Measurements from ENCODE around the gene RPL3.
"Not testable (repeated sequence)": the region's sequence is repeated elsewhere in the genome, so short reads cannot be mapped to it uniquely, and the experiment has no call there.

RPL3 gene

GRCh38 chr22:39362932-39363331 is 43.5 kb upstream of the RPL3 start:
- Histone ChIP-seq H3K4me1 (ENCODE audit: insufficient read depth, insufficient read length) (peaks cover 32% of the 10 kb centered on the region), H3K9ac (ENCODE audit: insufficient read length, low read depth) (no peak overlapping the region), H3K27me3 (ENCODE audit: insufficient read depth, insufficient read length) (no peaks in the 10 kb centered on the region), H3K4me3 (ENCODE audit: insufficient read length, low read depth) (no peak overlapping the region), H3K9me3 (ENCODE audit: insufficient read depth, low read length) (no peaks in the 10 kb centered on the region), H3K36me3 (ENCODE audit: insufficient read depth, insufficient read length, low read length) (peaks cover 6% of the 10 kb centered on the region)
- TF ChIP-seq YY1 (IDR thresholded peaks at IDR 0.05; ENCODE audit: insufficient read depth, insufficient read length) (no peak), ZNF274 (IDR thresholded peaks at IDR 0.05; ENCODE audit: low read depth, low read length) (no peak), SUZ12 (IDR thresholded peaks at IDR 0.05; ENCODE audit: extremely low read depth, insufficient read depth, insufficient read length) (no peak)
- no peak for DNase-seq (ENCODE audit: low read depth, low spot score)

GRCh38 chr22:39362271-39362670 is 42.8 kb upstream of the RPL3 start:
- H3K9me3 ChIP-seq (ENCODE audit: insufficient read depth, low read length), result no peaks in the 10 kb centered on the region; the same call in 1 of the 2 replicates
- H3K4me3 ChIP-seq (ENCODE audit: insufficient read length, low read depth), result no peak overlapping the region
- peaks cover 6% of the 10 kb centered on the region for H3K36me3 ChIP-seq (ENCODE audit: insufficient read depth, insufficient read length, low read length)
- no peak for TF ChIP-seq ZNF274 (IDR thresholded peaks at IDR 0.05; ENCODE audit: low read depth, low read length)
- TF ChIP-seq SUZ12 (IDR thresholded peaks at IDR 0.05; ENCODE audit: extremely low read depth, insufficient read depth, insufficient read length), result no peak
- no peak for TF ChIP-seq YY1 (IDR thresholded peaks at IDR 0.05; ENCODE audit: insufficient read depth, insufficient read length)
- no peaks in the 10 kb centered on the region for H3K27me3 ChIP-seq (ENCODE audit: insufficient read depth, insufficient read length)
- DNase-seq (ENCODE audit: low read depth, low spot score), result no peak
- H3K4me1 ChIP-seq (ENCODE audit: insufficient read depth, insufficient read length), result peaks cover 32% of the 10 kb centered on the region
- H3K9ac ChIP-seq (ENCODE audit: insufficient read length, low read depth), result peak overlapping the region; percentile 67

DNA sequence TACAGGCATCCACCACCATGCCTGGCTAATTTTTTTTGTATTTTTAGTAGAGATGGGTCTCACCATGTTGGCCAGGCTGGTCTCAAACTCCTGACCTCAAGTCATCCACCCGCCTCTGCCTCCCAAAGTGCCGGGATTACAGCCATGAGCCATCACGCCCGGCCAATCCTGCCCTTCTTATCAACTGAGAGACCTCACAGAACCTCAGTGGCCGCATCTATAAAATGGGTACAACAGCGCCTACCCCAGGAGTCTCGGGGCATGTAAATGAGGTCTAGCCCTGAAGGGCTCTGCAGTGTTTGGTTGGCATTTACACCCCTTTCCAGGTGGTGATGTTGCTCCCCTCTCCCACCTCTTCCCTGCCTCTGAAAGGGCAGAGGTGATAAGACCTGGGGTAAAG is 42.1 kb upstream of the RPL3 start:
- Histone ChIP-seq H3K9ac (ENCODE audit: insufficient read length, low read depth) (no peak overlapping the region), H3K4me1 (ENCODE audit: insufficient read depth, insufficient read length) (peaks cover 31% of the 10 kb centered on the region), H3K9me3 (ENCODE audit: insufficient read depth, low read length) (no peaks in the 10 kb centered on the region; the same call in 1 of the 2 replicates), H3K27me3 (ENCODE audit: insufficient read depth, insufficient read length) (no peaks in the 10 kb centered on the region), H3K4me3 (ENCODE audit: insufficient read length, low read depth) (no peak overlapping the region), H3K36me3 (ENCODE audit: insufficient read depth, insufficient read length, low read length) (peaks cover 6% of the 10 kb centered on the region)
- DNase-seq (ENCODE audit: low read depth, low spot score), result no peak
- TF ChIP-seq SUZ12 (IDR thresholded peaks at IDR 0.05; ENCODE audit: extremely low read depth, insufficient read depth, insufficient read length), result no peak
- TF ChIP-seq ZNF274 (IDR thresholded peaks at IDR 0.05; ENCODE audit: low read depth, low read length), result no peak
- TF ChIP-seq YY1 (IDR thresholded peaks at IDR 0.05; ENCODE audit: insufficient read depth, insufficient read length), result no peak

- peaks cover 32% of the 10 kb centered on the region for H3K4me1 ChIP-seq (ENCODE audit: insufficient read depth, insufficient read length)
- peak; percentile 52 for DNase-seq (ENCODE audit: low read depth, low spot score)
- H3K9ac ChIP-seq (ENCODE audit: insufficient read length, low read depth), result peak overlapping the region; percentile 21
- TF ChIP-seq SUZ12 (IDR thresholded peaks at IDR 0.05; ENCODE audit: extremely low read depth, insufficient read depth, insufficient read length) (no peak), YY1 (IDR thresholded peaks at IDR 0.05; ENCODE audit: insufficient read depth, insufficient read length) (no peak), ZNF274 (IDR thresholded peaks at IDR 0.05; ENCODE audit: low read depth, low read length) (no peak)
- no peaks in the 10 kb centered on the region; the same call in 1 of the 2 replicates for H3K9me3 ChIP-seq (ENCODE audit: insufficient read depth, low read length)
- no peaks in the 10 kb centered on the region for H3K27me3 ChIP-seq (ENCODE audit: insufficient read depth, insufficient read length)
- no peak overlapping the region for H3K4me3 ChIP-seq (ENCODE audit: insufficient read length, low read depth)
- peaks cover 6% of the 10 kb centered on the region for H3K36me3 ChIP-seq (ENCODE audit: insufficient read depth, insufficient read length, low read length)
These were observed 41.4 kb upstream of the RPL3 start for GRCh38 chr22:39360674-39361413.

DNA sequence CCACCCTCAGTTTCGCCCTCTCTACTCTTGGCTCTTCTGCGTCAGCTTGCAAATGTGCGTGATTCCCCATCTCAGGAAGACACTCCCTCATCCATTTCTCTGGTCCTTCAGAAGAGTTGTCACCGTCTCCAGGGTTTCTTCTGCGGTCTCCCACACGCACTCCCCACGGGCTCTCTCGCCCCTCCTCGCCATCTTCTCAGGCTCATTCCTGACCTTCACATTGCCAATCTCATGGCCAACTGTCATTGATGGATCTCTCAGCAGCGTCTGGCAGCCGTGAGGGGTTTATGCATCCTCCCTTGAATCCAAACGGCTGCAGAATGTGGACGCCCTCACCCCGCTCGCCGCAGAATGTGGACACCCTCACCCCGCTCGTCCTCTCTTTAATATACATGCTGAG is 40.8 kb upstream of the RPL3 start:
- Histone ChIP-seq H3K9ac (ENCODE audit: insufficient read length, low read depth) (peak overlapping the region; percentile 21), H3K27me3 (ENCODE audit: insufficient read depth, insufficient read length) (no peaks in the 10 kb centered on the region), H3K4me1 (ENCODE audit: insufficient read depth, insufficient read length) (peaks cover 29% of the 10 kb centered on the region), H3K4me3 (ENCODE audit: insufficient read length, low read depth) (no peak overlapping the region), H3K36me3 (ENCODE audit: insufficient read depth, insufficient read length, low read length) (peaks cover 6% of the 10 kb centered on the region), H3K9me3 (ENCODE audit: insufficient read depth, low read length) (no peaks in the 10 kb centered on the region; the same call in 1 of the 2 replicates)
- no peak for TF ChIP-seq ZNF274 (IDR thresholded peaks at IDR 0.05; ENCODE audit: low read depth, low read length)
- no peak for TF ChIP-seq SUZ12 (IDR thresholded peaks at IDR 0.05; ENCODE audit: extremely low read depth, insufficient read depth, insufficient read length)
- no peak for TF ChIP-seq YY1 (IDR thresholded peaks at IDR 0.05; ENCODE audit: insufficient read depth, insufficient read length)
- no peak for DNase-seq (ENCODE audit: low read depth, low spot score)

- Histone ChIP-seq H3K27me3 (ENCODE audit: insufficient read depth, insufficient read length) (no peaks in the 10 kb centered on the region), H3K9ac (ENCODE audit: insufficient read length, low read depth) (peak overlapping the region; percentile 23), H3K9me3 (ENCODE audit: insufficient read depth, low read length) (no peaks in the 10 kb centered on the region; the same call in 1 of the 2 replicates), H3K4me3 (ENCODE audit: insufficient read length, low read depth) (no peak overlapping the region), H3K4me1 (ENCODE audit: insufficient read depth, insufficient read length) (peaks cover 25% of the 10 kb centered on the region), H3K36me3 (ENCODE audit: insufficient read depth, insufficient read length, low read length) (peaks cover 6% of the 10 kb centered on the region)
- no peak for DNase-seq (ENCODE audit: low read depth, low spot score)
- TF ChIP-seq ZNF274 (IDR thresholded peaks at IDR 0.05; ENCODE audit: low read depth, low read length) (no peak), SUZ12 (IDR thresholded peaks at IDR 0.05; ENCODE audit: extremely low read depth, insufficient read depth, insufficient read length) (no peak), YY1 (IDR thresholded peaks at IDR 0.05; ENCODE audit: insufficient read depth, insufficient read length) (no peak)
These were observed 40.3 kb upstream of the RPL3 start for GRCh38 chr22:39359659-39360195.

- not testable (repeated sequence) for H3K9ac ChIP-seq (ENCODE audit: insufficient read length, low read depth); H3K27me3 ChIP-seq (ENCODE audit: insufficient read depth, insufficient read length); H3K4me3 ChIP-seq (ENCODE audit: insufficient read length, low read depth); H3K9me3 ChIP-seq (ENCODE audit: insufficient read depth, low read length); DNase-seq (ENCODE audit: low read depth, low spot score); H3K36me3 ChIP-seq (ENCODE audit: insufficient read depth, insufficient read length, low read length)
- H3K4me1 ChIP-seq (ENCODE audit: insufficient read depth, insufficient read length), result peaks cover 19% of the 10 kb centered on the region
These were observed 38.8 kb upstream of the RPL3 start for GRCh38 chr22:39358197-39358596.

GRCh38 chr22:39357110-39358108 is 38.0 kb upstream of the RPL3 start:
- not testable (repeated sequence) for DNase-seq (ENCODE audit: low read depth, low spot score); H3K9ac ChIP-seq (ENCODE audit: insufficient read length, low read depth); H3K27me3 ChIP-seq (ENCODE audit: insufficient read depth, insufficient read length); H3K4me3 ChIP-seq (ENCODE audit: insufficient read length, low read depth); H3K36me3 ChIP-seq (ENCODE audit: insufficient read depth, insufficient read length, low read length); H3K9me3 ChIP-seq (ENCODE audit: insufficient read depth, low read length)
- H3K4me1 ChIP-seq (ENCODE audit: insufficient read depth, insufficient read length), result peaks cover 21% of the 10 kb centered on the region

All from NT2/D1 (cell line).